NCI-H748 treated with DMSO at 0.1 percent for 48 hours (cell line): ENCODE data around the gene ARFIP1.
"Not testable (repeated sequence)": the region's sequence is repeated elsewhere in the genome, so short reads cannot be mapped to it uniquely, and the experiment has no call there.

ENCODE experiments used
- DNase-seq: peaks from one replicate; lab custom pipeline; 2025; lab: John Stamatoyannopoulos, UW

ARFIP1 gene

GRCh38 chr4:152843481-152844090 lies 63.8 kb downstream of the ARFIP1 start:
- no peak for DNase-seq

- no peak for DNase-seq
Measured at GRCh38 chr4:152847376-152847775, 67.6 kb downstream of the ARFIP1 start.

- DNase-seq, result no peak
Measured at GRCh38 chr4:152848508-152848907, 68.8 kb downstream of the ARFIP1 start.

- DNase-seq, result no peak
Measured at GRCh38 chr4:152849350-152849749, 69.6 kb downstream of the ARFIP1 start.

GRCh38 chr4:152850377-152850776 lies 70.6 kb downstream of the ARFIP1 start:
- no peak for DNase-seq

GRCh38 chr4:152851226-152851625 lies 71.5 kb downstream of the ARFIP1 start:
- no peak for DNase-seq

GRCh38 chr4:152853293-152853692 lies 73.5 kb downstream of the ARFIP1 start:
- no peak for DNase-seq

GRCh38 chr4:152854016-152854415 lies 74.3 kb downstream of the ARFIP1 start:
- not testable (repeated sequence) for DNase-seq

GRCh38 chr4:152856960-152857359 lies 77.2 kb downstream of the ARFIP1 start:
- DNase-seq, result no peak

- no peak for DNase-seq
Measured at GRCh38 chr4:152858934-152859333, 79.2 kb downstream of the ARFIP1 start.

- no peak for DNase-seq
Measured at GRCh38 chr4:152860046-152860445, 80.3 kb downstream of the ARFIP1 start.

- no peak for DNase-seq
Measured at GRCh38 chr4:152862608-152863007, 82.9 kb downstream of the ARFIP1 start.

GRCh38 chr4:152864361-152864760 lies 84.6 kb downstream of the ARFIP1 start:
- DNase-seq, result no peak

- not testable (repeated sequence) for DNase-seq
Measured at GRCh38 chr4:152866432-152866993, 86.8 kb downstream of the ARFIP1 start.

- DNase-seq, result no peak
Measured at GRCh38 chr4:152870606-152871005, 90.9 kb downstream of the ARFIP1 start.

- DNase-seq, result no peak
Measured at GRCh38 chr4:152875261-152875660, 95.5 kb downstream of the ARFIP1 start.

- no peak for DNase-seq
Measured at GRCh38 chr4:152877868-152878267, 98.1 kb downstream of the ARFIP1 start.

- no peak for DNase-seq
Measured at GRCh38 chr4:152880263-152880662, 100.5 kb downstream of the ARFIP1 start.

GRCh38 chr4:152881974-152882373 lies 102.2 kb downstream of the ARFIP1 start:
- no peak for DNase-seq

GRCh38 chr4:152885185-152885584 lies 105.4 kb downstream of the ARFIP1 start:
- no peak for DNase-seq

- DNase-seq, result no peak
Measured at GRCh38 chr4:152886201-152886600, 106.4 kb downstream of the ARFIP1 start.

- DNase-seq, result no peak
Measured at GRCh38 chr4:152887981-152888380, 108.2 kb downstream of the ARFIP1 start.

- no peak for DNase-seq
Measured at GRCh38 chr4:152892974-152893373, 113.2 kb downstream of the ARFIP1 start.

GRCh38 chr4:152894673-152895072 lies 114.9 kb downstream of the ARFIP1 start:
- no peak for DNase-seq
